Stimulated activated naive CD8-positive, alpha-beta T cell treated with anti-CD3 and anti-CD28 coated beads, Interleukin-15, Interleukin-2, amounts not matched to agents 100 ng/mL and 50 ng/mL, for 24 hours (primary cell): ENCODE measurements around the gene CREB1.
A peak's percentile ranks its signal among the peaks of the same experiment; 100 is the strongest.

ENCODE experiments used
- H3K27ac Mint-ChIP-seq: one replicate; pipeline ENCODE4 v1.8.0; 2021; ENCODE audit warnings: mild to moderate bottlenecking, mixed read lengths
- H3K27me3 Mint-ChIP-seq: one replicate; pipeline ENCODE4 v1.8.0; 2021; ENCODE audit warnings: mixed read lengths
- H3K36me3 Mint-ChIP-seq: one replicate; pipeline ENCODE4 v1.8.0; 2021; ENCODE audit warnings: low read depth, mixed read lengths
- H3K4me1 Mint-ChIP-seq: one replicate; pipeline ENCODE4 v1.8.0; 2021; ENCODE audit warnings: low read depth, mixed read lengths
- H3K4me3 Mint-ChIP-seq: one replicate; pipeline ENCODE4 v1.8.0; 2021; ENCODE audit warnings: mild to moderate bottlenecking, mixed read lengths
- H3K9me3 Mint-ChIP-seq: one replicate; pipeline ENCODE4 v1.8.0; 2021; ENCODE audit warnings: mixed read lengths

Gene CREB1

GRCh38 chr2:207601774-207602173, 72.0 kb downstream of the CREB1 start:
- Mint-ChIP-seq H3K4me1 (peaks cover 14% of the 10 kb centered on the region), H3K9me3 (no peaks in the 10 kb centered on the region), H3K4me3 (no peak overlapping the region), H3K27me3 (no peaks in the 10 kb centered on the region), H3K36me3 (peaks cover 48% of the 10 kb centered on the region), H3K27ac (peak overlapping the region; percentile 29)

DNA sequence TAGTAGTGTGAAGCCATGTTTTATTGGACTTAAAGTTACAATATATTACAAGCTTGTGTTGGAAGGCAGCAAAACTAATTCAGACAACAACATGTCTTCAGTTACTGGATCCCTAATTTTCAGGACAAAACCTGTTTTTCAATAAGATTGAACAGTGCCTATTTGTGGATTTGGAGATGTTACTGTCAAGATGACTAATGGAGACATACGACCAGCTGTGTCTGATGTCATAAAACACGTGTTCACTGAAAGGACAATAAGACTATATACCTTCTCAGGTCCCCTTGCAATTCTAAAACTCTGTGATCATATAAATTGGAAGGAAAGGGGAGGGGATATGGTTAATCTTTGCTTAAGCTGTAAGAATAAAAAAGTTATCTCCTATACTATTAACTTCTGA, 73.7 kb downstream of the CREB1 start:
- Mint-ChIP-seq H3K27ac (peak overlapping the region; percentile 10), H3K9me3 (no peaks in the 10 kb centered on the region), H3K27me3 (no peaks in the 10 kb centered on the region), H3K36me3 (peaks cover 56% of the 10 kb centered on the region), H3K4me3 (no peak overlapping the region), H3K4me1 (peaks cover 14% of the 10 kb centered on the region)

GRCh38 chr2:207606399-207606798, 76.6 kb downstream of the CREB1 start:
- H3K9me3 Mint-ChIP-seq: no peaks in the 10 kb centered on the region
- no peak overlapping the region for H3K27ac Mint-ChIP-seq
- no peaks in the 10 kb centered on the region for H3K27me3 Mint-ChIP-seq
- H3K4me1 Mint-ChIP-seq: peaks cover 14% of the 10 kb centered on the region
- H3K36me3 Mint-ChIP-seq: peaks cover 56% of the 10 kb centered on the region
- H3K4me3 Mint-ChIP-seq: no peak overlapping the region

GRCh38 chr2:207606829-207607228, 77.1 kb downstream of the CREB1 start:
- peaks cover 10% of the 10 kb centered on the region for H3K4me1 Mint-ChIP-seq
- no peak overlapping the region for H3K4me3 Mint-ChIP-seq
- H3K9me3 Mint-ChIP-seq: no peaks in the 10 kb centered on the region
- no peak overlapping the region for H3K27ac Mint-ChIP-seq
- no peaks in the 10 kb centered on the region for H3K27me3 Mint-ChIP-seq
- H3K36me3 Mint-ChIP-seq: peaks cover 54% of the 10 kb centered on the region

GRCh38 chr2:207612714-207613113, 83.0 kb downstream of the CREB1 start:
- no peaks in the 10 kb centered on the region for H3K27me3 Mint-ChIP-seq
- no peak overlapping the region for H3K4me3 Mint-ChIP-seq
- H3K36me3 Mint-ChIP-seq: peaks cover 62% of the 10 kb centered on the region
- no peak overlapping the region for H3K27ac Mint-ChIP-seq
- H3K9me3 Mint-ChIP-seq: no peaks in the 10 kb centered on the region
- H3K4me1 Mint-ChIP-seq: peaks cover 11% of the 10 kb centered on the region

DNA sequence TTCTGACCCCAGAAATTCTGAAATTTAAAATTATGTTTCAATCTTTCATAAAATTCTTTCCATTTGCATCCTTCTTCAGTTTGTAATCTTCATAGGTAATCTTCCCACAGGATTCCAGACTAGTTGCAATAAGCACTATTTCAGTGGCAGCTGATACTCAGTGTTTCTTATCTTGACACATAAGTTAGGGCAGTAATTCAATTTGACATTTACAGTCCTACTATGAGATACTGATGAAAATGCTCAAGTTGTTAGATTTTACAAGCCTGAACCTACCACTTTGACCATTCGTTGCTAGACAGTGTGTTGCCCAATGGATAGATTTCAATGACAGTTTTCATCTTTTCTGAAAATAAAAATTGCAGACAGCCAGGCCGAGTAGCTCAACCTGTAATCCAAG, 85.1 kb downstream of the CREB1 start:
- Mint-ChIP-seq H3K4me3 (no peak overlapping the region), H3K36me3 (peaks cover 61% of the 10 kb centered on the region), H3K27ac (no peak overlapping the region), H3K4me1 (peaks cover 18% of the 10 kb centered on the region), H3K27me3 (no peaks in the 10 kb centered on the region), H3K9me3 (no peaks in the 10 kb centered on the region)

- Mint-ChIP-seq H3K9me3 (no peaks in the 10 kb centered on the region), H3K27ac (no peak overlapping the region), H3K36me3 (peaks cover 75% of the 10 kb centered on the region), H3K4me1 (peaks cover 31% of the 10 kb centered on the region), H3K27me3 (no peaks in the 10 kb centered on the region), H3K4me3 (no peak overlapping the region)
These were observed 86.4 kb downstream of the CREB1 start for GRCh38 chr2:207616185-207616584.

DNA sequence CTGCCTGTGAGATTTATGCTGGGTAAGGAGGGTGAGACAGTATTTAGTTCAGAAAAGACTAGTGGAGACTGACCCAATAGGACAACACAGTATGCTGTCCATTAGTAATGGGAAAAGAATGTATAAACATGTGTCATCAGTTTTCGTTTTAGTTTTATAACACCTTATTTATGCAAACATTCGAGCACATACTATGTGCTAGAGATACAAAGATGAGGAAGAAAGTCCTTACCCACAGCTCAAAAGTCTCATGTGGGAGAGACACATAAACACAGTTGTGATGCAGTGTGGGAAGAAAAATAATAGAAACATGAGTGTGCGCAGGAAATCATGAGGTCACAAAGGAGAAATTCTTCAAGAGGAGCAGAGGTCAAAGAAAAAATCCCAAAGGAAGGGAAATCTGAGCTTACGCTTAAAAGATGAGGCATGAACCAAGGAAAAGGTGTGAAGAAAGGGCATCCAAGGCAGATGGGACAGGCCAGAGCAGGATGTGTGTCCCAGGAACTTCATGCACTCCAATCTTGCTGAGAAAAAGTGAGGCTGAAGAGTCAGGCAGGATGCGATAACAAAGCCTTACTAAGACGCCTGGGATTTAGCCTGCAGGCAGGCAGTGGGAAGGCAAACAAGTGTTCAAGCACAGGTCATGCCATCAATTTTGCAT, 87.4 kb downstream of the CREB1 start:
- Mint-ChIP-seq H3K27ac (peak overlapping the region; percentile 15), H3K36me3 (peaks cover 83% of the 10 kb centered on the region)

DNA sequence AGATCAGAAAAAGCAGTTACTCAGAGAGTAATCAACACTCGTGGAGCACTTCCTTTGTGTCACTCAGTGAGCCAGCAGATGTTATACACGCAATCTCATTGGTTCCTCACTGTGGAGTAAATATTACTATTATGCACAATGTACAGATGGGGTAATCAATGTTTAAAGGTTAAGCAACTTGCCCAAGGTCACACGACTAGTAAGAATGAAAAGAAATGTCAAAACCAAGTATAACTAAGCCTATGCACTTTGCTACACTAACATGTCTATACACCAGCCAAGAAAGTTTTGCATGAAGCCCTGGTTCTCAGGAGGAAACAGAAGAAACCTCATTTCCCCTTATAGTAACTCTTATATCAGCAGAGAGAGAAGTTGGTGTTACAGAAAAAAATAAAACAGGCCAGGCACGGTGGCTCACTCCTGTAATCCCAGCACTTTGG, 90.0 kb downstream of the CREB1 start:
- H3K36me3 Mint-ChIP-seq: peaks cover 84% of the 10 kb centered on the region
- H3K9me3 Mint-ChIP-seq: no peaks in the 10 kb centered on the region
- H3K27me3 Mint-ChIP-seq: no peaks in the 10 kb centered on the region
- peak overlapping the region; percentile 50 for H3K27ac Mint-ChIP-seq
- no peak overlapping the region for H3K4me3 Mint-ChIP-seq
- H3K4me1 Mint-ChIP-seq: peaks cover 62% of the 10 kb centered on the region

More for the DNA sequence above, 87.4 kb downstream of the CREB1 start:
- Mint-ChIP-seq H3K4me3 (no peak overlapping the region), H3K4me1 (peaks cover 40% of the 10 kb centered on the region), H3K27me3 (no peaks in the 10 kb centered on the region), H3K9me3 (no peaks in the 10 kb centered on the region)

DNA sequence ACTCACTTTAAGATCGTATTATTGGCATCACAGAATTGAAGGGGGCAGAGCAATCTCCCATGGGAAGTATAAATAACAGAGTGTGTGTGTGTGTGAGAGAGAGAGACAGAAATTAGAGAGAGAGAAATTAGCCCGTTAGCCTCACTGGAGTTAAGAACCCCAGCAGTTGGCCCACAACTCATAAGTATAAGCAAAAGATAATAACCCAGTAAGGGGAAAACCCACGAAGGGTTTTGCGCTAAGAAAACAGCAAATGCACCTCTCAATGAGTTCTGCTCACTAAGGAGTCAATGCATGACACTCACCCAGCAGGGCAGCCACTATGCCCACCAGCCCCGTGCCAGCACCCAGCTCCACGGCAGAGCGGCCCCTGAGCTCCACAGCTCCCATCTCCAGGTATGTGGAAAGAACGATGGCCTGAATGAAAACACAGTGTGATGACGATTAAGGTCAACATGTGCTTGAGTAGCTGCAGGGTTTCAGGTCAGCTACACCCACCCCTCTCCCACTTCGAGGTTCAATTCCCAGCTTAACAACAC, 91.8 kb downstream of the CREB1 start:
- Mint-ChIP-seq H3K36me3 (peaks cover 74% of the 10 kb centered on the region), H3K27ac (peak overlapping the region; percentile 18), H3K4me1 (peaks cover 62% of the 10 kb centered on the region), H3K27me3 (no peaks in the 10 kb centered on the region), H3K9me3 (no peaks in the 10 kb centered on the region), H3K4me3 (peak overlapping the region; percentile 12)

- Mint-ChIP-seq H3K27ac (peak overlapping the region; percentile 87), H3K27me3 (no peaks in the 10 kb centered on the region), H3K36me3 (peaks cover 48% of the 10 kb centered on the region), H3K4me1 (peaks cover 62% of the 10 kb centered on the region), H3K9me3 (no peaks in the 10 kb centered on the region), H3K4me3 (peak overlapping the region; percentile 94)
These were observed 94.6 kb downstream of the CREB1 start for GRCh38 chr2:207624185-207625013.

GRCh38 chr2:207625014-207625907, 95.5 kb downstream of the CREB1 start, which contains the start of gene METTL21A:
Gene METTL21A, minus strand, starts transcription at chr2:207625394. Its CDS starts 1,019 bp downstream, at chr2:207624375.
- Mint-ChIP-seq H3K9me3 (no peaks in the 10 kb centered on the region), H3K4me1 (peaks cover 54% of the 10 kb centered on the region), H3K4me3 (peak within 1 kb of the TSS; percentile 94), H3K36me3 (peaks cover 40% of the 10 kb centered on the region), H3K27me3 (no peaks in the 10 kb centered on the region), H3K27ac (peak within 1 kb of the TSS; percentile 99)

DNA sequence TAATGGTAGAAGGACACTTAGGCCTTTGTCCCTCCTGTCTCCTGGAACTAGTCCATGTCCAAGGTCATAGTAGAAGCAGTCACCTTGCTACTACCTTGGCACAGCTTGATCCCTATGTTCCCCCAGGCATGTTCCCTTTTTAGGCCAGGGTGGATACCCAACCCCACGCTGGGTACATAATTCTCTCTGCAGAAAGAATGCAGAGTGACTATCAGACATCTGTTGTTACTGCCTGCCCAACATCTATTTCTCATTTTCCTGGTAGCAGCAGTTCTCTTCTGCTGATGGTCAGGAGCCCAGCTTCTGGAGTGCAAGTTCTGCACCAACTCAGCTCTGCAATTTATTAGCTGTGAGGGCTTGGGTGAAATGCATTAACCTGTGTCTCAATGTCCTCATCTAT, 99.8 kb downstream of the CREB1 start:
- Mint-ChIP-seq H3K27ac (no peak overlapping the region), H3K27me3 (no peaks in the 10 kb centered on the region), H3K36me3 (no peaks in the 10 kb centered on the region), H3K9me3 (no peaks in the 10 kb centered on the region), H3K4me3 (no peak overlapping the region), H3K4me1 (peaks cover 27% of the 10 kb centered on the region)

DNA sequence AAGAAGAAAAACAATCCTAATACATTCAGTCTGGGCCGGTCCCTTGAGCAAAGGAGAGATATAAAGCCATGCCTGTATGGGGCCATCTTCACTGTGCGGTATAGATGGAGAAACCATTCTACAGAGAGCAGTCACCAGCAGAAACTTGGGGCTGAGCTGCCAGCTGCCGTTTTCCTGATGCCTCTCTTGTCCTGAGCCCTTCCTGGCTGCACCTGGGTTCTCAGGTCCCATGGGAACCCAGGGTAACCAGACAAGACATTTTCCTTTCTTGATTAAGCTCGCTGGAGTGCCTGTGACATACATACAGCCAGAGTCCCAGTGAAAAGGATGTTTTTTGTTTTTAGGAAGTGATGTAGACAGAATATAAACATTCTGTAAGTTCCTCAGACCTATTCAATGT, 100.7 kb downstream of the CREB1 start:
- no peak overlapping the region for H3K27ac Mint-ChIP-seq
- H3K4me3 Mint-ChIP-seq: no peak overlapping the region
- no peaks in the 10 kb centered on the region for H3K9me3 Mint-ChIP-seq
- H3K36me3 Mint-ChIP-seq: no peaks in the 10 kb centered on the region
- H3K27me3 Mint-ChIP-seq: no peaks in the 10 kb centered on the region
- peaks cover 26% of the 10 kb centered on the region for H3K4me1 Mint-ChIP-seq
